Activated CD4-positive, alpha-beta T cell treated with anti-CD3 and anti-CD28 coated beads, Interleukin-2, amount 10 ng/mL, durations not matched to agents 24 days and 14 days (primary cell): ENCODE measurements around the gene CDH22. TPM values are rescaled to one million over a fixed set of nuclear protein-coding genes. Genes with fewer than 3 reads are reported as not detected.
A peak's percentile ranks its signal among the peaks of the same experiment; 100 is the strongest.

ENCODE experiments used
- DNase-seq: peaks from one replicate; pipeline ENCODE4 v3.0.0; 2022
- H3K27ac Mint-ChIP-seq: one replicate; pipeline ENCODE4 v1.8.0; 2022; ENCODE audit warnings: mild to moderate bottlenecking, mixed read lengths
- H3K27me3 Mint-ChIP-seq: one replicate; pipeline ENCODE4 v1.8.0; 2022; ENCODE audit warnings: mixed read lengths
- H3K36me3 Mint-ChIP-seq: one replicate; pipeline ENCODE4 v1.8.0; 2022; ENCODE audit warnings: low read depth, mild to moderate bottlenecking, mixed read lengths
- H3K4me1 Mint-ChIP-seq: one replicate; pipeline ENCODE4 v1.8.0; 2021; ENCODE audit warnings: mixed read lengths
- H3K4me3 Mint-ChIP-seq: one replicate; pipeline ENCODE4 v1.8.0; 2022; ENCODE audit warnings: mild to moderate bottlenecking, moderate library complexity, mixed read lengths
- H3K9me3 Mint-ChIP-seq: one replicate; pipeline ENCODE4 v1.8.0; 2021; ENCODE audit warnings: mixed read lengths
- intact Hi-C: fragments of 100-400 bp; cut with micrococcal nuclease; formaldehyde crosslinking; loops from one replicate; pipeline ENCODE4 v1.15.1; 2023
- total RNA-seq: library from RNA; stranded (reverse); gene quantifications from 2 replicates; pipeline ENCODE4 v1.2.3, GENCODE V29; 2022

CDH22 gene
- total RNA-seq, 1 donor from 2014 or later: not detected

GRCh38 chr20:46232539-46232938 lies 75.8 kb downstream of the CDH22 start:
- intact Hi-C loops: no loop called here
- no peaks in the 10 kb centered on the region for H3K9me3 Mint-ChIP-seq
- H3K4me3 Mint-ChIP-seq: no peak overlapping the region
- no peaks in the 10 kb centered on the region for H3K36me3 Mint-ChIP-seq
- no peak overlapping the region for H3K27ac Mint-ChIP-seq
- no peaks in the 10 kb centered on the region for H3K4me1 Mint-ChIP-seq
- no peak for DNase-seq
- peaks cover 3% of the 10 kb centered on the region for H3K27me3 Mint-ChIP-seq

GRCh38 chr20:46230801-46231282 lies 77.5 kb downstream of the CDH22 start:
- Mint-ChIP-seq H3K36me3 (no peaks in the 10 kb centered on the region), H3K27ac (no peak overlapping the region), H3K4me1 (no peaks in the 10 kb centered on the region), H3K9me3 (no peaks in the 10 kb centered on the region), H3K27me3 (peaks cover 11% of the 10 kb centered on the region), H3K4me3 (no peak overlapping the region)
- peak; percentile 57 for DNase-seq
- intact Hi-C loops: no loop called here

DNA sequence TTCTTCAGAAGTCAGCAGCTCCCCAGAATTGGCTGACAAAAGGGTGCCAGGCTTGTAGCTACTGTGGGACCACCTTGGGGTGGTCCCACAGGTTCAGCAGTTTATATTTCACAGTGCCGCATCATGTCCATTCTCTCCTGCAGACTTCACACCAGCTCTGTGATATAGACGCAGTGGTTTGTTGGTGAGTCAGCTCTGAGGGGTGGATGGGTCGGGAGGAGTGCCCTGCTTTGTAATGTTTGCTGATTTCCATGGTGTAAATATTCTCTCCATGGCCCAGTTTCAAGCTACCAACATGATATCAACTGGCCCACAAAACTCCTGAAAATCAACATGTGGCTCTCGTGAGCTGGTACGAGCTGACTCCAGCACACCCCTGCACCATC lies 78.2 kb downstream of the CDH22 start:
- Mint-ChIP-seq H3K4me3 (no peak overlapping the region), H3K9me3 (no peaks in the 10 kb centered on the region), H3K27me3 (peaks cover 7% of the 10 kb centered on the region), H3K27ac (no peak overlapping the region), H3K4me1 (no peaks in the 10 kb centered on the region), H3K36me3 (no peaks in the 10 kb centered on the region)
- DNase-seq: no peak
- intact Hi-C loops: no loop called here

GRCh38 chr20:46229478-46230105 lies 78.7 kb downstream of the CDH22 start:
- H3K36me3 Mint-ChIP-seq: no peaks in the 10 kb centered on the region
- no peaks in the 10 kb centered on the region for H3K4me1 Mint-ChIP-seq
- H3K9me3 Mint-ChIP-seq: no peaks in the 10 kb centered on the region
- H3K27ac Mint-ChIP-seq: no peak overlapping the region
- no peak for DNase-seq
- peaks cover 7% of the 10 kb centered on the region for H3K27me3 Mint-ChIP-seq
- no peak overlapping the region for H3K4me3 Mint-ChIP-seq
- intact Hi-C loops: no loop called here

DNA sequence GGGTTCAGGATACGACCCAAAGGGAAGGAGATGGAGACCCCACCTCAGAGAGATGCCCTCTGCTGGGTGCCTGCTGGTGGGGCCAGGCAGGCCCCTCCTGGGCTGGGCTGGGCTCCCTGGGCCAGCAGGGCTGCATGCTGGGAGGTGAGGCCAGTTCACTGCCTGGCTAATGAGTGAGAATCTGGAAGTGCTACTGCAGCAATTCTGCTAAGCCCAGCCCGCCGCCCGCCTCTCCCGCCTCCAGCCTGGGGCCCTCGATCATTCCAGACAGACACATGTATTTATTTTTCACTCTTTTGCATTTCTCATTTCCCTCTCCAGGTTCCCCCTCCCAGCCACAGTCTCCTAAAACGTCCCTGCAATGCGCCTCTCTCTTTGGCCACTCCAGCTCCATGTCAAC lies 79.6 kb downstream of the CDH22 start:
- Mint-ChIP-seq H3K9me3 (no peaks in the 10 kb centered on the region), H3K4me1 (no peaks in the 10 kb centered on the region), H3K27ac (no peak overlapping the region), H3K4me3 (no peak overlapping the region), H3K27me3 (peaks cover 7% of the 10 kb centered on the region), H3K36me3 (no peaks in the 10 kb centered on the region)
- intact Hi-C loops: no loop called here
- no peak for DNase-seq

DNA sequence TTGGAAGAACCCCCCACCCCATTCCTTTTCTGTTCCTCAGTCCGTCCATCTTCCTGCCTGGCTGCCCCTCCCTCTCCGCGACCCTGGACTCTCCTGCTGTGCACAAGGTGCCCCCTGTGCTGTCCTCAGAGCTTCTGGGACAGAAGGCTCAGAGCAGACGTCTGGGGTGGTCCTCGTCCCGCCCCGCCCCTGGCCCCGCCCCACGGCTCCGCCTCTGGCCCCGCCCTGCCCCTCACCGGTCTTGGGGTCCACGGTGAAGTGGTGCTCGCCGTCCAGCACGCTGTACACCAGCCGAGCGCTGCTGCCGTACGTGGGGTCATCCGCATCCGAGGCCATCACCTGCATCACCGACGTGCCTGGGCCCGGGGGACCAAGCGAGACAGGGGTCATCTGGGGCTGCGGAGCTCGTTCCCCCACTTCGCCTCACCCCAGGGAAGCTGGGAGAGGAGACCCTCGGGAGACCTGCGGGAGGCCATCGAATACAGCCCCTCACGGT lies 81.0 kb downstream of the CDH22 start:
- intact Hi-C loops: no loop called here
- Mint-ChIP-seq H3K27me3 (peaks cover 11% of the 10 kb centered on the region), H3K36me3 (no peaks in the 10 kb centered on the region), H3K27ac (no peak overlapping the region), H3K4me3 (no peak overlapping the region), H3K4me1 (no peaks in the 10 kb centered on the region), H3K9me3 (no peaks in the 10 kb centered on the region)
- no peak for DNase-seq

DNA sequence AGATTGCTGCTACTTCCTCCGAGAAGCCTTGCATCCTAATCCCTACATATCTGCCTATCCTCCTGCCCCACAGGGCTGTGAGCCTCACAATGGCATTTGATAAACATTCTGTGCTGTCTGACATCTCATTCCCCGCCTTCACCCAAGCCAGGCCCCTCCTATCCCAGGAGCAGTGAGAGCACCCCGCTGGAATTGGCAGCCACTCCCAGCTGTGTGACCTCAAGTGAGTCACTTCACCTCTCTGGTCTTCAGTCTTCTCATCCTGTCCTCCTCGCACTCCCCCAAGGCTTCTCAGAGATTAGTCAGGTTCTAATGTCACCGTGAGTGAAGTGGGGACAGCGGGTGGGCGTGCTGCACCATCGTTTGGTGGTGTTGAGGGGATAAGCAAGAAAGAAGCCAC lies 81.7 kb downstream of the CDH22 start:
- Mint-ChIP-seq H3K4me3 (no peak overlapping the region), H3K4me1 (no peaks in the 10 kb centered on the region), H3K36me3 (no peaks in the 10 kb centered on the region), H3K27me3 (peaks cover 11% of the 10 kb centered on the region), H3K9me3 (no peaks in the 10 kb centered on the region), H3K27ac (no peak overlapping the region)
- intact Hi-C loops: no loop called here
- no peak for DNase-seq

- H3K27me3 Mint-ChIP-seq: peaks cover 11% of the 10 kb centered on the region
- no peak overlapping the region for H3K4me3 Mint-ChIP-seq
- H3K4me1 Mint-ChIP-seq: no peaks in the 10 kb centered on the region
- H3K36me3 Mint-ChIP-seq: no peaks in the 10 kb centered on the region
- intact Hi-C loops: no loop called here
- no peaks in the 10 kb centered on the region for H3K9me3 Mint-ChIP-seq
- DNase-seq: no peak
- no peak overlapping the region for H3K27ac Mint-ChIP-seq
Observed at GRCh38 chr20:46222521-46223007, 85.7 kb downstream of the CDH22 start.

DNA sequence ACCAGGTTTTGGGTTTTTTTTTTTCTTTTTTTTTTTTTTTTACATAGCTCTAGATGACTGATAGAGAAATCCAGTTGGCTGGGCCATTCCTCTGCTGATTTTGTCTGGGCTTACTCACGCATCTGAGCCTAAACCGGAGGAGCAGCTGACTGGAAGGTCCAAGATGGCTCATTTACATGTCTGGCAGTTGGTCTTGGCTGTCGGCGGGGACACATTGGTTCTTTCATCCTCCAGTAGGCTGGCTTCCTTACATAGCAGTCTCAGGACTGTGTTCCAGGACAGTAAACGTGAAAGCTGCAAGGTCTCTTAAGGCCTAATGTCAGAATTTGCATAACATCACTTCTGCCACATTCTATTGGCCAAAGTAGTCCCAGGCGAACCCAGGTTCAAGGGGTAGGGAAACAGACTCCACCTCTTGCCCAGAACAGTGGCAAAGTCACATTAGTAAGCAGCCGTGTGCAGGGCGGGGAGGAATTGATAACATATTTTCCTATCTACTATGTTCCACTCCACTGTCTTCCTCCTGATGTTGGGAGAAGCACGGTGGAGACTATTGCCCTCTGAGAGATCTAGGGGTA lies 87.0 kb downstream of the CDH22 start:
- no peaks in the 10 kb centered on the region for H3K4me1 Mint-ChIP-seq
- intact Hi-C loops: no loop called here
- DNase-seq: no peak
- H3K36me3 Mint-ChIP-seq: no peaks in the 10 kb centered on the region
- no peak overlapping the region for H3K4me3 Mint-ChIP-seq
- no peaks in the 10 kb centered on the region for H3K9me3 Mint-ChIP-seq
- H3K27ac Mint-ChIP-seq: no peak overlapping the region
- peaks cover 7% of the 10 kb centered on the region for H3K27me3 Mint-ChIP-seq

- H3K9me3 Mint-ChIP-seq: no peaks in the 10 kb centered on the region
- intact Hi-C loops: no loop called here
Observed at GRCh38 chr20:46220455-46221207, 87.7 kb downstream of the CDH22 start.

DNA sequence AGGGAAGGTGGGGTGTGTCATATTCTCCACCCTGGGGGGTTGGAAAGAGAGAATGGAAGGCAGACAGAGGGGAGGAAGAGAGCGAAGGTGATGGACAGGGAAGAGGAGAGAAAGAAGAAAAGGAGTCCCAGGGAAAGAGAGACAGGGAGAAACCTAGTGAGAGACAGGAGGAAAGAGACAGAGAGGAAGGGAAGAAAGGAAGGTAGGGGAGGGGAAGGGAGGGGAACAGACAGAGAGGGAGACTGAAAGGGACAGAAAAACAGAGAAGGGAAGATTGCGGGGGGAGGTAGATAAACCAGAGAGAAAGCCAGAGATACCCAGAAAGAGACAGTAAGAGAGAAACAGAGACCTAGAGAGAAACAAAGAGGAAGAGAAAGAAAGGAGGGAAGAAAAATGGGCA lies 88.4 kb downstream of the CDH22 start:
- no peak overlapping the region for H3K27ac Mint-ChIP-seq
- DNase-seq: no peak
- peaks cover 4% of the 10 kb centered on the region for H3K27me3 Mint-ChIP-seq
- H3K9me3 Mint-ChIP-seq: no peaks in the 10 kb centered on the region
- no peaks in the 10 kb centered on the region for H3K36me3 Mint-ChIP-seq
- H3K4me3 Mint-ChIP-seq: no peak overlapping the region
- H3K4me1 Mint-ChIP-seq: no peaks in the 10 kb centered on the region
- intact Hi-C loops: no loop called here

More at GRCh38 chr20:46220455-46221207, 87.7 kb downstream of the CDH22 start:
- Mint-ChIP-seq H3K36me3 (no peaks in the 10 kb centered on the region), H3K4me3 (no peak overlapping the region), H3K27ac (no peak overlapping the region), H3K4me1 (no peaks in the 10 kb centered on the region), H3K27me3 (peaks cover 4% of the 10 kb centered on the region)
- DNase-seq: no peak

DNA sequence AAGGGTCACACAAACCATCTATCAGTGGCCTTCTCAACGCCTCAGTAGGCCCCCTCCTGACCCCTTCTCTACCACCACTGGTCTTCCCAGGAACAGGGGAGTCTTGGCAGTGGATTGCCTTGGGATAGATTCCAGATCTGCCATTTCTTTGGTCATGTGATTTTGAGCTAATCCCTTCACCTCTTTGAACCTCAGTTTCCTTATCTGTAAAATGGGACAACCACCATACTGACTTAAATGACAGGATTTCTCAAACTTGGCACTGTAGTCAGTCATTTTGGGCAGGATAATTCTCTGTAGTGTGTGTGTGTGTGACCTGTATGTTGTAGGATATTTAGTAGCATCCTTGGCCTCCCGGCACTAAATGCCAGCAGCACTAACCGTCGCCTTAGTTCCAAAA lies 89.1 kb downstream of the CDH22 start:
- H3K4me3 Mint-ChIP-seq: no peak overlapping the region
- peaks cover 4% of the 10 kb centered on the region for H3K27me3 Mint-ChIP-seq
- H3K9me3 Mint-ChIP-seq: no peaks in the 10 kb centered on the region
- H3K4me1 Mint-ChIP-seq: no peaks in the 10 kb centered on the region
- no peaks in the 10 kb centered on the region for H3K36me3 Mint-ChIP-seq
- no peak for DNase-seq
- H3K27ac Mint-ChIP-seq: no peak overlapping the region
- intact Hi-C loops: no loop called here

- Mint-ChIP-seq H3K27me3 (peaks cover 4% of the 10 kb centered on the region), H3K4me1 (no peaks in the 10 kb centered on the region), H3K36me3 (no peaks in the 10 kb centered on the region), H3K27ac (no peak overlapping the region), H3K9me3 (no peaks in the 10 kb centered on the region), H3K4me3 (no peak overlapping the region)
- intact Hi-C loops: no loop called here
- DNase-seq: no peak
Observed at GRCh38 chr20:46218656-46219055, 89.6 kb downstream of the CDH22 start.

- Mint-ChIP-seq H3K4me1 (no peaks in the 10 kb centered on the region), H3K4me3 (no peak overlapping the region), H3K27ac (no peak overlapping the region), H3K36me3 (no peaks in the 10 kb centered on the region), H3K9me3 (no peaks in the 10 kb centered on the region), H3K27me3 (no peaks in the 10 kb centered on the region)
- intact Hi-C loops: no loop called here
- DNase-seq: no peak
Observed at GRCh38 chr20:46217583-46217982, 90.7 kb downstream of the CDH22 start.
